DND-41 (cell line): Measurements from ENCODE around the gene CNOT3.
A peak's percentile ranks its signal among the peaks of the same experiment; 100 is the strongest.

Source experiments
- ATAC-seq: fragments of 200-7000 bp; cut with Tn5 transposase; 3 replicates; pipeline ENCODE4 v1.9.1; 2021; ENCODE audit warnings: low read depth; ENCODE audit not compliant: insufficient read depth
- DNase-seq: peaks from one replicate; pipeline ENCODE4 v3.0.0-alpha.2; 2020
- H2AFZ ChIP-seq: 2 replicates; pipeline ENCODE4 v1.6.0; 2012; ENCODE audit warnings: low read depth, low read length
- H3K27ac ChIP-seq: 2 replicates; pipeline ENCODE4 v1.5.1; 2012; ENCODE audit warnings: low read length, inconsistent platforms
- H3K27me3 ChIP-seq: fragments of 200-600 bp; sonication (generic); 2 replicates; pipeline ENCODE4 v1.6.0; 2012; ENCODE audit warnings: low read length, mild to moderate bottlenecking, inconsistent platforms; ENCODE audit not compliant: insufficient read depth, poor library complexity
- H3K36me3 ChIP-seq: 2 replicates; pipeline ENCODE4 v1.5.1; 2012; ENCODE audit warnings: low read length, inconsistent platforms; ENCODE audit not compliant: insufficient read depth
- H3K4me1 ChIP-seq: 2 replicates; pipeline ENCODE4 v1.5.1; 2012; ENCODE audit warnings: mild to moderate bottlenecking, low read length; ENCODE audit not compliant: insufficient read depth
- H3K4me2 ChIP-seq: 2 replicates; pipeline ENCODE4 v1.6.0; 2012; ENCODE audit warnings: mild to moderate bottlenecking, moderate library complexity, low read length, inconsistent platforms; ENCODE audit not compliant: insufficient read depth
- H3K4me3 ChIP-seq, 2 experiments: fragments of 200-600 bp in 1 of 2; shearing (Covaris generic) in 1 of 2; 2 replicates each; pipeline ENCODE4 v1.5.1; 2012 to 2016; ENCODE audit warnings: inconsistent platforms in 2 of 2, low read length in 2 of 2, mild to moderate bottlenecking in 2 of 2, low read depth in 1 of 2, moderate library complexity in 1 of 2
- H3K79me2 ChIP-seq: 2 replicates; pipeline ENCODE4 v1.6.0; 2012; ENCODE audit warnings: low read length, inconsistent platforms; ENCODE audit not compliant: insufficient read depth
- H3K9ac ChIP-seq: 2 replicates; pipeline ENCODE4 v1.6.0; 2012; ENCODE audit warnings: low read depth, mild to moderate bottlenecking, inconsistent platforms, low read length, moderate library complexity
- H3K9me3 ChIP-seq: 2 replicates; pipeline ENCODE4 v1.5.1; 2012; ENCODE audit warnings: low read length, moderate library complexity, mild to moderate bottlenecking, inconsistent platforms; ENCODE audit not compliant: insufficient read depth, severe bottlenecking
- H4K20me1 ChIP-seq: 2 replicates; pipeline ENCODE4 v1.6.0; 2012; ENCODE audit warnings: low read length; ENCODE audit not compliant: insufficient read depth
- EZH2 ChIP-seq: IDR thresholded peaks from 3 replicates; pipeline ENCODE4 v1.6.1; 2012; ENCODE audit warnings: borderline replicate concordance, low read depth, mild to moderate bottlenecking, moderate library complexity, low read length, inconsistent platforms; ENCODE audit not compliant: severe bottlenecking
- TF ChIP-seq, protein P1 (sequence below): IDR thresholded peaks from 2 replicates; pipeline ENCODE4 v1.5.1; 2012; ENCODE audit warnings: borderline replicate concordance, low read length, moderate library complexity, mild to moderate bottlenecking; ENCODE audit not compliant: poor library complexity, severe bottlenecking; ENCODE audit errors: extremely low read depth

Gene CNOT3

DNA sequence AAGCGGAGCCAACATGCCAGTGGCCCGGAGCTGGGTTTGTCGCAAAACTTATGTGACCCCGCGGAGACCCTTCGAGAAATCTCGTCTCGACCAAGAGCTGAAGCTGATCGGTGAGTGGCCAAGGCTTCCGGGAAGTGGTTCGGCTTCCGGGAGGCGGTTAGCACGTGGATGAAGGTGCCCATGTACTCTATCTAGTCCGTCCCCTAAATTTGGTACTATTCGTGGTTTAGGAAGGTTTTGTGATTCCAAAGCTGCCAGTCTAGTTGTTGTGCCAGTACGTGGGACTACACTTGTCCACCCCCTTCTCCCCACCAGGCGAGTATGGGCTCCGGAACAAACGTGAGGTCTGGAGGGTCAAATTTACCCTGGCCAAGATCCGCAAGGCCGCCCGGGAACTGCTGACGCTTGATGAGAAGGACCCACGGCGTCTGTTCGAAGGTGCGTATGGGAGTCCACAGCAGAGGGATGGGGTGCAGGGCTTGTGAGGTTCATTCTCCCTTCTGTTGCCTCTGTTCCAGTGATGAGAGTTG lies 63.7 kb downstream of the CNOT3 start:
- no peaks in the 10 kb centered on the region for H3K9me3 ChIP-seq
- H3K27ac ChIP-seq = peak overlapping the region; percentile 98
- ATAC-seq (no peak), DNase-seq (no peak)
- peaks cover 53% of the 10 kb centered on the region for H4K20me1 ChIP-seq
- peak overlapping the region; percentile 72 for H3K9ac ChIP-seq
- peaks cover 54% of the 10 kb centered on the region for H3K4me1 ChIP-seq
- TF ChIP-seq, protein P1, sequence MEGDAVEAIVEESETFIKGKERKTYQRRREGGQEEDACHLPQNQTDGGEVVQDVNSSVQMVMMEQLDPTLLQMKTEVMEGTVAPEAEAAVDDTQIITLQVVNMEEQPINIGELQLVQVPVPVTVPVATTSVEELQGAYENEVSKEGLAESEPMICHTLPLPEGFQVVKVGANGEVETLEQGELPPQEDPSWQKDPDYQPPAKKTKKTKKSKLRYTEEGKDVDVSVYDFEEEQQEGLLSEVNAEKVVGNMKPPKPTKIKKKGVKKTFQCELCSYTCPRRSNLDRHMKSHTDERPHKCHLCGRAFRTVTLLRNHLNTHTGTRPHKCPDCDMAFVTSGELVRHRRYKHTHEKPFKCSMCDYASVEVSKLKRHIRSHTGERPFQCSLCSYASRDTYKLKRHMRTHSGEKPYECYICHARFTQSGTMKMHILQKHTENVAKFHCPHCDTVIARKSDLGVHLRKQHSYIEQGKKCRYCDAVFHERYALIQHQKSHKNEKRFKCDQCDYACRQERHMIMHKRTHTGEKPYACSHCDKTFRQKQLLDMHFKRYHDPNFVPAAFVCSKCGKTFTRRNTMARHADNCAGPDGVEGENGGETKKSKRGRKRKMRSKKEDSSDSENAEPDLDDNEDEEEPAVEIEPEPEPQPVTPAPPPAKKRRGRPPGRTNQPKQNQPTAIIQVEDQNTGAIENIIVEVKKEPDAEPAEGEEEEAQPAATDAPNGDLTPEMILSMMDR = no peak
- no peak for TF ChIP-seq EZH2
- no peak overlapping the region for H2AFZ ChIP-seq
- H3K27me3 ChIP-seq = no peaks in the 10 kb centered on the region
- peak overlapping the region; percentile 38 to 62 for H3K4me3 ChIP-seq
- peaks cover 52% of the 10 kb centered on the region for H3K36me3 ChIP-seq
- peak overlapping the region; percentile 81 for H3K4me2 ChIP-seq
- H3K79me2 ChIP-seq = peaks cover 61% of the 10 kb centered on the region

DNA sequence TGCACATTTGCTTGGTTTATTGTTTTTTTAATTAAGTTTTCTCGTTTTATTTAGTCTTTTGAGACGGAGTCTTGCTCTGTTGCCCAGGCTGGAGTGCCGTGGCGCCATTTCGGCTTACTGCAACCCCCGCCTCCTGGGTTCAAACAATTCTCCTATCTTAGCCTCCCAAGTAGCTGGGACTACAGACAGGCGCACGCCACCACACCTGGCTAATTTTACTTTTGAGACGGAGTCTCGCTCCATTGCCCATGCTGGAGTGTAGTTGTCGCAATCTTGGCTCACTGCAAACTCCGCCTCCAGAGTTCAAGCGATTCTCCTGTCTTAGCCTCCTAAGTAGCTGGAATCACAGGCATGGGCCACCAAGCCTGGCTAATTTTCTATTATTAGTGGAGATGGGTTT lies 64.4 kb downstream of the CNOT3 start:
- Histone ChIP-seq H3K4me2 (peak overlapping the region; percentile 81), H2AFZ (no peak overlapping the region), H3K79me2 (peaks cover 69% of the 10 kb centered on the region), H3K4me3 (peak overlapping the region; percentile 38 to 62; a peak in 3 of 4 replicates), H3K27ac (no peak overlapping the region), H4K20me1 (peaks cover 60% of the 10 kb centered on the region), H3K4me1 (peaks cover 62% of the 10 kb centered on the region), H3K9me3 (no peaks in the 10 kb centered on the region), H3K9ac (peak overlapping the region; percentile 72), H3K36me3 (peaks cover 60% of the 10 kb centered on the region), H3K27me3 (no peaks in the 10 kb centered on the region)
- no peak for ATAC-seq
- DNase-seq = no peak
- TF ChIP-seq, protein P1 = no peak
- TF ChIP-seq EZH2 = no peak

DNA sequence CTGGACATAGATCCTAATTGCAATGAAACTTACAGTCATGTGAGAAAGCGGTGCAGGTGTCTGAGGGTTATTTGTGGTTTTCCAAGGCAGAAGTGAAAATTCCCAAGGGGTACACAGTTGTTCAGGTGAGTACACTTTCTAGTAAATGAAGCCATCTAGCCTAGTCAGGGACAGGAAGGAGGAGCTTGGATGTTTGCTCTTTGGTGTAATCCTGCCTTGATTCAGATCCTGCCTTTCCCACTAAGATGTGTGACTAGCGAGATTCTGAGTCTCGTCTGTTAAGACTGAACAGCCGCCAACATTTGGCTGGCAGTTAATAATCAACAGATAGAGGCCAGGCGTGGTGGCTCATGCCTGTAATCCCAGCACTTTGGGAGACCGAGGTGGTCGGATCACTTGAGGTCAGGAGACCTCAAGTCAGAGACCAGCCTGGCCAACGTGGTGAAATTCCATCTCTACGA lies 65.6 kb downstream of the CNOT3 start:
- H3K9me3 ChIP-seq = no peaks in the 10 kb centered on the region
- no peaks in the 10 kb centered on the region for H3K27me3 ChIP-seq
- TF ChIP-seq EZH2 = no peak
- TF ChIP-seq, protein P1 = no peak
- peak overlapping the region; percentile 81 for H3K4me2 ChIP-seq
- peak overlapping the region in 1 of 2 experiments; percentile 62; a peak in 3 of 4 replicates for H3K4me3 ChIP-seq
- H3K27ac ChIP-seq = peak overlapping the region; percentile 49; the same call in 1 of the 2 replicates
- peak overlapping the region; percentile 72 for H3K9ac ChIP-seq
- H3K36me3 ChIP-seq = peaks cover 72% of the 10 kb centered on the region
- ATAC-seq (no peak), DNase-seq (no peak)
- peaks cover 72% of the 10 kb centered on the region for H4K20me1 ChIP-seq
- H3K79me2 ChIP-seq = peaks cover 79% of the 10 kb centered on the region
- no peak overlapping the region for H2AFZ ChIP-seq
- peaks cover 62% of the 10 kb centered on the region for H3K4me1 ChIP-seq
